ENCODE measurements around the gene OR6C70.
"Not testable (repeated sequence)": the region's sequence is repeated elsewhere in the genome, so short reads cannot be mapped to it uniquely, and the experiment has no call there.

OR6C70 gene

GRCh38 chr12:55470088-55470829, at the start of gene OR6C70:
Gene OR6C70 (minus strand): TSS chr12:55470138. CDS start chr12:55470138, 0 bp downstream.
- no peak for DNase-seq

DNA sequence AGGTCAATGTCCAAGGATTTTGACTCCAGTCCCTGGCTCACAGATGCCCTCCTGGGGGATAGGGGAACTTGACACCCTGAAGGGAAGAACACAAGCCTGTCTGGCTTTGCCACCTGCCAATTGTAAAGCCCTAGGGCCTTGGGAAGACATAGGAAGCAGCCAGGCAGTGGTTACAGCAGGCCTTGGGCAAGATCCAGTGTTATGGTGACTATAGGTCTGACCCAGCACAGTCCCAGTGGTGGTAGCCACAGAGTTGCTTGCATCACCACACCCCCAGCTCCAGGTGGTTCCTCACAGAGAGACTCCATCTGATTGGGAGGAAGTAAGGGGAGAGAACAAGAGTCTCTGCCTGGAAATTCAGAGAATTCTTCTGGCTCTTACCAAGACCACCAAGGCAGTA, 46.5 kb upstream of the OR6C70 start:
- DNase-seq: no peak

DNA sequence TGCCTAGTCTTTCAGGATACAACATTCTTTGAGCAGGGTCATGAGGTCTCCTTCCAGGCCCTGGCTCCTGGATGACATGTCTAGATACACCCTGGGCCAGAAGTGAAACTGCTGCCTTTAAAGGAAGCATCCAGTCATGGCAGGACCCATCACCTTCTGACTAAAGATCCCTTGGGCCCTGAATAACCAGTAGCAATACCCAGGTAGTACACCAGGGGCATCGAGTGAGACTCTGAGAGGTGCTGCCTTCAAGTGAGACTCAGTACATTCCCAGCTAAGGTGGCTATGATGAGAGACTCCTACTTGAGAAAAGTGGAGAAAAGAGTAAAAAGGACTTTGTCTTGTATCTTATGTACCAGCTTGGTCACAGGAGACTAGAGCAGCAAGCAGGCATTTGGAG, 45.8 kb upstream of the OR6C70 start:
- DNase-seq: no peak

GRCh38 chr12:55501601-55502000, 31.7 kb upstream of the OR6C70 start:
- DNase-seq: no peak

GRCh38 chr12:55499810-55500252, 29.9 kb upstream of the OR6C70 start:
- no peak for DNase-seq

GRCh38 chr12:55499231-55499630, 29.3 kb upstream of the OR6C70 start:
- DNase-seq: no peak

- DNase-seq: no peak
These were observed 25.6 kb upstream of the OR6C70 start for GRCh38 chr12:55495490-55495889.

DNA sequence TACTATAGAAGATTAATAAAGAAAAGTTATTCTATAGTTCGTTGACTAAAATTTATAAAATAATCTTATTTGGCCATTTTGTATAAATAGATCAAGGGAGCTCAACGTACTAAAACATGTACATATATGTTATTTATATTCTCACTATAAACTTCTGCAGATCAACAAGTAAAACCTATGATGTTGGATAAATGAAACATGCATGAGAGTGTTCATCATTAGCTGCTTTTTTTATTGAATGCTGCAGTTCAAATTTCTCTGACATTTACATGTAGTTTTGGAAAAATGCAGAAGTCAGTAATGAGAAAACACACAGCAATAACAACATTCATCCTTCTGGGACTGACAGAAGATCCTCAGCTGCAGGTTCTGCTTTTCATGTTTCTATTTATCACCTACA, 22.1 kb upstream of the OR6C70 start, which contains the start of gene OR6C68:
OR6C68 (plus strand) TSS at position 301 of the 400 bp plus-strand sequence; CDS start at position 301, 0 bp downstream.
- no peak for DNase-seq

DNA sequence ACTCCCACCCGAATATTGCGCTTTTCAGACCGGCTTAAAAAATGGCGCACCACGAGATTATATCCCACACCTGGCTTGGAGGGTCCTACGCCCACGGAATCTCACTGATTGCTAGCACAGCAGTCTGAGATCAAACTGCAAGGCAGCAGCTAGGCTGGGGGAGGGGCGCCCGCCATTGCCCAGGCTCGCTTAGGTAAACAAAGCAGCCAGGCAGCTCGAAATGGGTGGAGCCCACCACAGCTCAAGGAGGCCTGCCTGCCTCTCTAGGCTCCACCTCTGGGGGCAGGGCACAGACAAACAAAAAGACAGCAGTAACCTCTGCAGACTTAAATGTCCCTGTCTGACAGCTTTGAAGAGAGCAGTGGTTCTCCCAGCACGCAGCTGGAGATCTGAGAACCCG, 14.3 kb upstream of the OR6C70 start:
- not testable (repeated sequence) for DNase-seq

DNA sequence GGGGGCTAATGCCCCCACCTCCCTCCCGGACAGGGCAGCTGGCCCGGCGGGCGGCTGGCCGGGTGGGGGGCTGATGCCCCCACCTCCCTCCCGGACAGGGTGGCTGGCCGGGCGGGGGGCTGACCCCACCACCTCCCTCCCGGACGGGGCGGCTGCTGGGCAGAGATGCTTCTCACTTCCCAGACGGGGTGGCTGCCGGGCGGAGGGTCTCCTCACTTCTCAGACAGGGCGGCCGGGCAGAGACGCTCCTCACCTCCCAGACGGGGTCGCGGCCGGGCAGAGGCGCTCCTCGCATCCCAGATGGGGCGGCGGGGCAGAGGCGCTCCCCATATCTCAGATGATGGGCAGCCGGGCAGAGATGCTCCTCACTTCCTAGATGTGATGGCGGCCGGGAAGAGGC, 9.2 kb upstream of the OR6C70 start:
- DNase-seq: not testable (repeated sequence)

- no peak for DNase-seq
These were observed 2.3 kb upstream of the OR6C70 start for GRCh38 chr12:55472264-55472663.

- no peak for DNase-seq
These were observed 647 bp downstream of the OR6C70 start for GRCh38 chr12:55469291-55469690.

DNA sequence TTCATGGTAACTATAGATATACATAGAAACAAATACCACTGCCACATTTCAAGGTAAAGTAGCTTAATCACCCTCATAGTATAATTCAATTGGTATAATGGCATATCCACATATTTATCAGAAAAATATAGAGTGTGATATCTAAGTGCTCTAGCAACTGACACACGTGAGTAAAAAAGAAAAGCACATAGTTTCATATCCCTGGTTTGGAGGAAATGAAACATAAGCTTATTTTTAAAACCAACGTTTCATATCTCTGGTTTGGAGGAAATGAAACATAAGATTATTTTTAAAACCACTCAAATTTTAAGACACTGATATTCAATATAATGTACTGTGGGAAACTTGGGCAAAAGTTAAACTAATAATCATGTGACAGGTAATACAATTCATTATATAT, 2.1 kb downstream of the OR6C70 start:
- no peak for DNase-seq

- not testable (repeated sequence) for DNase-seq
These were observed 5.0 kb downstream of the OR6C70 start for GRCh38 chr12:55464926-55465325.

DNA sequence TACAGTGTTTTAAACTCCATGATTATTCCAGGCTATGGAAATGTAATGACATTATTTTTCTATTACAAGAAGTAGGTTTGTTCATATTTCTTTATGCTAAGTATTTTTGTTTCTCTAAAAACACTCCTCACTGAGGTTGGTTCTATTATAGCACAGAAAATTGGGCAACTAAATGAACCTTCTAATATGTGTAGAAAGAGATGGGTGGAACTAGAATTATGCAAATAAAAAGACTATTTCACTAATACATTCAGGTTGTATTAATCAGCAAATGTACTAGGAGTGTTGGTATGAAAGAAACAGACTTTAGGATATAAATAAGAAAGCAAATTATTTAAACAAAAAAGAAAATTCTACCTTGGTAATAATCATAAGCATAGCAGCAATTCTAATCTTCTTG, 21.1 kb downstream of the OR6C70 start:
- DNase-seq: no peak

GRCh38 chr12:55446326-55446725, 23.6 kb downstream of the OR6C70 start:
- DNase-seq: no peak

DNA sequence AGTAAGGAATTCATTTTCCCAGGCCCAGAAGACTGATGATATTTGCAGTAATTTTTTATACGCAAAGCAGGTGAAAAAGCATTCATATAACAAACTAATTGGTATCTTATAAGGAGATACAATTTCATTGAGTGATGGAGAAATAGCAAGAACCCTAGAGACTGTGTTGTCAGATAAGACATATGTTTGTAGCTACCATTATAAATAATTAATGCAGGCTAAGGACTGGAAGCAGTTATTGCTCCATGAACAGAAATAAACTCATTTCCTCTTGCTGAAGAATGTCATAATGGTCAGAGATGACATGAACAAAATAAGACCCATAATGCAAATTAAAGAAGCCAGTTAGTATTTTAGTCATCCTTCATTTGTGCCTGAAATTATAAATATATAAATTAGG, 24.6 kb downstream of the OR6C70 start:
- no peak for DNase-seq

GRCh38 chr12:55443776-55444175, 26.2 kb downstream of the OR6C70 start, which contains the start of gene OR6C2:
Gene OR6C2 (plus strand): TSS chr12:55444076. CDS start chr12:55452214, 8,138 bp downstream.
- DNase-seq: no peak

DNA sequence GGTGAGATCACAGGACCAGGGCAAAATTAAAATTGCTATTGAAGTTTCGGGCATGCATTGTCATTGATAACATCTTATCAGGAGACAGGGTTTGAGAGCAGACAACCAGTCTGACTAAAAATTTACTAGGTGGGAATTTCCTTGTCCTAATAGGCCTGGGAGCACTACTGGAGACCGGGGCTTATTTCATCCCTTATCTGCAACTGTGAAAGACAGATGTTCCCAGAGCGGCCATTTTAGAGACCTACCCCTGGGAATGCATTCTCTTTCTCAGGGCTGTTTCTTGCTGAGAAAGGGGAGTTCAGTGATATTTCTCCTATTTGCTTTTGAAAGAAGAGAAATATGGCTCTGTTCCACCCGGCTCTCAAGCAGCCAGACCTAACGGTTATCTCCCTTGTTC, 28.7 kb downstream of the OR6C70 start:
- DNase-seq: not testable (repeated sequence)

DNA sequence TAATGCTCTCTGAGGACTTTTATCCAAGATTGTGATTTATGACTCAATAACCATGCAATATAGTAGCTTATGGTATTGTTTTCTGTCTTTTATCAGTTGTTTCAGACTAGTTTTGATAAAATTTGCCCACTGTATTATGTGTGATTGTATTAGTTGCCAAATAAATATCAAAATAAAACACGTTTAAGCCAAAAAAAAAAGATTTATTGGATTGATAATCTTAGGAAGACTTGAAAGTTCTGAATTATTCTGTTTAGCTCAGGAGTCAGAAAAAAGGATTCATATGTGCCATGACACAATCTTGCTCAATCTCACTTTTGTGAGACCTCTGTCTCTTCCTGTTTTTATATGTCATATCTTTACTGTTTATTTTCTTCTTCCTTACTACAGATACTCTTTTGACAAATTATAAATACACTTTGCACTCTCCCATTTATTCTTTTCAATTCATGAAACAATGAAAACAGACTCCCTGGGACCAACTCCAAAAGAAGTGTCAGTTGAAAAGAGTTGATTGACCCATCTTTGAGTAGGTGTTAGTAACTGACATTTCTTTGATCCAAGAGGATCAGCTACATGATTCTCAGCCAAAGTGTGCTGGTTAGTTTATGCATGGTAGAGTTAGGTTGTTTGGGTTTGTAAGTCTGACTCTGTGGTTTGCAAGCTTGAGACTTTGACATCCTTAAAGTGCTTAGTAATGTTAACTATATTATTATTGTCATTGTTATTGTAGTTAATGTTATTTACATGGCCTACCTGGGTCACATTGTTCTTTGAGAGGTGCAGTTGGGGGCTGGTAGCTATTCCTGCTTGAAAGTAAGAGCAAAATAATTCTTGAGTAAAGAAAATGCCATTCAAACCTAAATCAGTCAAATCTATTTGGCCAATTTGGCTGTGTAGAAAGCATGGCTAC, 41.4 kb downstream of the OR6C70 start:
- DNase-seq: no peak

DNA sequence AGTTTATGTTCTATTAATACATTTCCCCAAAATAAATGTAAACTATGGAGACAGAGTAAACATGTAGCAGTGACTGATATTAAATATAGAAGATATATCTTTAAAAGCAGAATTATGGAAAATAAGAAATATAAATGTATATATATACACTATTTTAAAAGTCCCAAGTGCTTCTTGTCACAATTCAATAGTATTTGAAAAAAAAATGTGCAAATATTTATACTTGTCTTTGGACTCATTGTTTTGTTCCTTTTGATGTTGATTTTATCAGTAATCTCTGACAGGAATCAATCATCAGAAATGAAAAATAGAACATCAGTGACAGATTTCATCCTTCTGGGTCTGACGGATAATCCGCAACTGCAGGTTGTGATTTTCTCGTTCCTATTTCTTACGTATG, 44.0 kb downstream of the OR6C70 start, which contains the start of gene OR6C76:
OR6C76 (plus strand) TSS at position 301 of the 400 bp plus-strand sequence; CDS start at position 301, 0 bp downstream.
- DNase-seq: no peak

DNA sequence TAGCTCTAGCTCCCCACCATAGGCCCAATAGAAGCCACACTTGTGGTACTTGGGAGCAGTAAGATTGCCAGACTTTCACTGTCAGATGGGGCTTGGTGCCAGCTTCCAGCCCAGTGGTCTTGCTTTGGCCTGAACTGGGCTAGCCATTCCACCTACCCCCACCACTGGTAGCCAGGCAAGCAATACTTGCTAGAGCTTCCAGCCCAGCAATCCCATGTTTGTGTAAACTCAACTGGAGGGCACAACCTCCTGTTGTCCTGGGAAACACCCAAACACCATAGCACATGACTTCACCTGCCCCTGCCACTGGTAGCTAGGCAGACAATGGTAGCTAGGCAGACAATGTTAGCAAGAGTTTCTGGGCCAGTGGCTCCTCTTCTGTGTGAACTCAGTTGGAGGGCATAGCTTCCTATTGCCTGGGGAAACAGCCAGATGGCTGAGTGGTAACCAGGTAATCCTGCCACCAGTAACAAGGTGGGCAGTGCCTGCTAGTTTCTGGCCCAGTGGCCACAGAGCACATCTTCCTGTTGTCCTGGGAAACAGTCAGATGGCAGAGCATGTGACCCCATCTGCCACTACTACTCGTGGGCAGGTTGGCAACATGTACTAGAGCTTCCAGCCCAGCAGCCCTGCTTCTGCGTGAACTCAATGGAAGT, 49.5 kb downstream of the OR6C70 start:
- no peak for DNase-seq

Data from NCI-H2171 treated with DMSO at 0.1 percent for 48 hours (cell line).